GM12878 (cell line): ENCODE results near the gene GTF2IRD1. TPM values are rescaled to one million over a fixed set of nuclear protein-coding genes. Genes with fewer than 3 reads are reported as not detected.

ENCODE experiments used
- ASH2L ChIP-seq: fragments of 300-600, 200-600 bp; sonication (generic); IDR thresholded peaks from 2 replicates; pipeline ENCODE4 v1.6.1; 2017; ENCODE audit warnings: low read depth, mild to moderate bottlenecking, borderline replicate concordance
- BACH1 ChIP-seq: fragments of 450-650 bp; IDR thresholded peaks from 2 replicates; pipeline ENCODE4 v1.6.1; 2017; ENCODE audit warnings: mild to moderate bottlenecking, borderline replicate concordance
- BCL3 ChIP-seq: IDR thresholded peaks from 2 replicates; pipeline ENCODE4 v1.6.1; 2011; ENCODE audit warnings: borderline replicate concordance, low read depth, mild to moderate bottlenecking, moderate library complexity, low read length; ENCODE audit not compliant: insufficient read depth, poor library complexity, severe bottlenecking
- BHLHE40 ChIP-seq, 2 experiments: fragments of 450-650 bp in 1 of 2; IDR thresholded peaks; 2 replicates each; pipeline ENCODE4 v1.6.1; 2011 to 2017; ENCODE audit warnings: low read depth in 2 of 2, borderline replicate concordance in 1 of 2, improper control_type of control experiment in 1 of 2, low read length in 1 of 2, mild to moderate bottlenecking in 1 of 2
- CEBPZ ChIP-seq: fragments of 150-350 bp; IDR thresholded peaks from 2 replicates; pipeline ENCODE4 v1.6.1; 2016; ENCODE audit warnings: low read depth, low read length
- CTCF ChIP-seq, 3 experiments: IDR thresholded peaks in 2 of 3; conservative IDR thresholded peaks in 1 of 3; 2 replicates each; pipeline ENCODE4 v1.5.1; 2011; ENCODE audit warnings: low read depth in 3 of 3, low read length in 3 of 3, mild to moderate bottlenecking in 3 of 3, control low read depth in 2 of 3, moderate library complexity in 2 of 3, inconsistent platforms in 1 of 3, mixed read lengths in 1 of 3; ENCODE audit not compliant: control insufficient read depth in 2 of 3, insufficient read depth in 1 of 3; ENCODE audit errors: extremely low read depth in 1 of 3
- ETV6 ChIP-seq, 2 experiments: fragments of 450-650 bp in 1 of 2; IDR thresholded peaks in 1 of 2; conservative IDR thresholded peaks in 1 of 2; 2 replicates each; pipeline ENCODE4 v1.6.1; 2014; ENCODE audit warnings: antibody characterized with exemption in 1 of 2, borderline replicate concordance in 1 of 2, low read depth in 1 of 2, mild to moderate bottlenecking in 1 of 2, moderate library complexity in 1 of 2
- IKZF2 ChIP-seq, 2 experiments: fragments of 450-650 bp; IDR thresholded peaks; 2 replicates each; pipeline ENCODE4 v1.6.1; 2017; ENCODE audit warnings: mild to moderate bottlenecking in 2 of 2, moderate library complexity in 2 of 2
- MTA3 ChIP-seq: IDR thresholded peaks from 2 replicates; pipeline ENCODE4 v1.6.1; 2012; ENCODE audit warnings: low read length, inconsistent platforms, borderline replicate concordance
- NR2C1 ChIP-seq: fragments of 450-650 bp; IDR thresholded peaks from 2 replicates; pipeline ENCODE4 v1.6.1; 2017; ENCODE audit warnings: antibody characterized with exemption, mild to moderate bottlenecking, moderate library complexity
- PML ChIP-seq: IDR thresholded peaks from 2 replicates; pipeline ENCODE4 v1.6.1; 2012; ENCODE audit warnings: low read length, inconsistent platforms
- POLR2AphosphoS5 ChIP-seq: IDR thresholded peaks from 2 replicates; pipeline ENCODE4 v1.6.1; 2011; ENCODE audit warnings: mild to moderate bottlenecking, low read length, inconsistent platforms
- POU2F2 ChIP-seq: IDR thresholded peaks from 3 replicates; pipeline ENCODE4 v1.6.1; 2011; ENCODE audit warnings: low read depth, mild to moderate bottlenecking, low read length, borderline replicate concordance
- RAD21 ChIP-seq: IDR thresholded peaks from 2 replicates; pipeline ENCODE4 v1.6.1; 2011; ENCODE audit warnings: mild to moderate bottlenecking, low read depth, low read length, moderate library complexity; ENCODE audit not compliant: insufficient read depth
- RBBP5 ChIP-seq: fragments of 200-600 bp; sonication (generic); conservative IDR thresholded peaks from 2 replicates; pipeline ENCODE4 v1.6.1; 2016
- SIX5 ChIP-seq: IDR thresholded peaks from 2 replicates; pipeline ENCODE4 v1.6.1; 2011; ENCODE audit warnings: mild to moderate bottlenecking, low read depth, low read length, moderate library complexity; ENCODE audit not compliant: severe bottlenecking
- SMAD5 ChIP-seq: IDR thresholded peaks from 2 replicates; pipeline ENCODE4 v1.6.1; 2016; ENCODE audit warnings: antibody characterized with exemption, low read depth
- SUPT20H ChIP-seq: IDR thresholded peaks from 2 replicates; pipeline ENCODE4 v1.6.1; 2011; ENCODE audit warnings: low read depth, mild to moderate bottlenecking, low read length, moderate library complexity, borderline replicate concordance; ENCODE audit not compliant: control insufficient read depth
- ZBTB40 ChIP-seq: fragments of 450-650 bp; IDR thresholded peaks from 2 replicates; pipeline ENCODE4 v1.6.1; 2016; ENCODE audit warnings: mild to moderate bottlenecking, moderate library complexity, borderline replicate concordance
- polyA plus RNA-seq, 11 experiments: library from polyadenylated mRNA; depleted of rRNA in 4 of 11; unstranded in 6 of 11; stranded (reverse) in 5 of 11; fragments of >200 nt; fragmentation: Nextera tagmentation in 4 of 11; fragmentation: Illumina TruSeq in 1 of 11; extraction: Ambion mirVana in 4 of 11; extraction: Trizol in 1 of 11; gene quantifications; 1 replicate in 1 of 11; 2 replicates in 10 of 11; pipeline versions ENCODE4 v1.2.1 to v1.2.3, GENCODE V29; 2011 to 2016; ENCODE audit warnings: inconsistent platforms in 2 of 11, missing spikeins in 2 of 11, low read depth in 1 of 11
- total RNA-seq, 4 experiments: library from RNA; depleted of rRNA in 3 of 4; stranded (reverse); fragments of >200 nt in 3 of 4; fragmentation: Illumina TruSeq in 1 of 4; extraction: Trizol in 1 of 4; gene quantifications; 2 replicates each; pipeline versions ENCODE4 v1.2.1 to v1.2.3, GENCODE V29; 2013 to 2021

Gene GTF2IRD1
- total and polyA plus RNA-seq, 10 of the 15 experiments (the other 5 are each of a cell fraction or from before 2014, with no cell fraction given), result 0.48 to 3.0 (median 1.3) TPM

- TF ChIP-seq BCL3 (no peak), PML (no peak), BACH1 (no peak), SUPT20H (no peak), POU2F2 (no peak), IKZF2 (IDR thresholded peaks at IDR 0.05) (no peak), RBBP5 (no peak), NR2C1 (no peak), MTA3 (no peak), ZBTB40 (no peak), SMAD5 (no peak), POLR2AphosphoS5 (no peak), ETV6 (conservative IDR thresholded peaks at IDR 0.05 in 1 of 2, IDR thresholded peaks at IDR 0.05 in 1 of 2; ENCODE audit: borderline replicate concordance in 1 of 2, low read depth in 1 of 2) (no peak), ASH2L (no peak), SIX5 (no peak), CTCF (IDR thresholded peaks at IDR 0.05 in 2 of 3, conservative IDR thresholded peaks at IDR 0.05 in 1 of 3; ENCODE audit: control insufficient read depth in 2 of 3, extremely low read depth in 1 of 3, insufficient read depth in 1 of 3, low read depth in 3 of 3, low read length in 3 of 3) (peak; percentile 69 to 89 (median 81)), RAD21 (peak; percentile 55), CEBPZ (no peak), BHLHE40 (IDR thresholded peaks at IDR 0.05; ENCODE audit: borderline replicate concordance in 1 of 2, low read depth in 2 of 2, low read length in 1 of 2) (peak in 1 of 2 experiments; percentile 10; a peak in 1 of 4 replicates)
Measured at GRCh38 chr7:74449809-74450397, 3.8 kb upstream of the GTF2IRD1 start (continued).
